SU-DHL-6 (cell line): ENCODE results near the gene MYPN.

Experiments
- H2AFZ ChIP-seq: fragments of 200-600 bp; sonication (generic); 2 replicates; pipeline ENCODE4 v1.6.1; 2014; ENCODE audit warnings: low read depth, mild to moderate bottlenecking, moderate library complexity, mixed read lengths, antibody characterized with exemption, low read length; ENCODE audit not compliant: severe bottlenecking
- H3F3A ChIP-seq: fragments of 200-600 bp; shearing (Covaris generic); 2 replicates; pipeline ENCODE4 v1.6.0; 2016; ENCODE audit warnings: antibody characterized with exemption, mild to moderate bottlenecking; ENCODE audit not compliant: insufficient read depth
- H3K27ac ChIP-seq: fragments of 200-600 bp; sonication (generic); 2 replicates; pipeline ENCODE4 v1.5.1; 2016; ENCODE audit warnings: low read depth, mild to moderate bottlenecking, low read length, moderate library complexity, mixed read lengths
- H3K27me3 ChIP-seq: fragments of 200-600 bp; sonication (generic), shearing (Covaris generic); 2 replicates; pipeline ENCODE4 v1.6.0; 2014; ENCODE audit warnings: mild to moderate bottlenecking, low read length
- H3K36me3 ChIP-seq: fragments of 200-600 bp; sonication (generic); 2 replicates; pipeline ENCODE4 v1.6.1; 2014; ENCODE audit warnings: mild to moderate bottlenecking, low read length, mixed read lengths
- H3K4me2 ChIP-seq: fragments of 300-600, 200-600 bp; shearing (Covaris generic), sonication (generic); 2 replicates; pipeline ENCODE4 v1.6.0; 2014; ENCODE audit warnings: low read length, low read depth, mild to moderate bottlenecking; ENCODE audit not compliant: poor library complexity, severe bottlenecking
- H3K4me3 ChIP-seq: fragments of 200-600 bp; sonication (generic); 2 replicates; pipeline ENCODE4 v1.5.1; 2014; ENCODE audit warnings: antibody characterized with exemption, low read length, mild to moderate bottlenecking, mixed read lengths; ENCODE audit not compliant: insufficient read depth, poor library complexity, severe bottlenecking
- H3K79me2 ChIP-seq: fragments of 200-600 bp; sonication (generic); 2 replicates; pipeline ENCODE4 v1.6.1; 2014; ENCODE audit warnings: mild to moderate bottlenecking, low read length, moderate library complexity; ENCODE audit not compliant: insufficient read depth
- H3K9ac ChIP-seq: fragments of 200-600 bp; sonication (generic); 2 replicates; pipeline ENCODE4 v1.7.0; 2014; ENCODE audit warnings: mild to moderate bottlenecking, low read length
- H3K9me2 ChIP-seq: fragments of 200-600 bp; sonication (generic); replicated peaks from 2 replicates; pipeline ENCODE4 v1.6.1; 2014; ENCODE audit warnings: low read length; ENCODE audit not compliant: insufficient read depth
- H3K9me3 ChIP-seq: fragments of 200-600 bp; sonication (generic); 2 replicates; pipeline ENCODE4 v1.6.1; 2014; ENCODE audit warnings: low read length, mixed read lengths; ENCODE audit not compliant: insufficient read depth
- H4K20me1 ChIP-seq: fragments of 200-600 bp; sonication (generic); 2 replicates; pipeline ENCODE4 v1.6.1; 2014; ENCODE audit warnings: low read depth, mild to moderate bottlenecking, antibody characterized with exemption, low read length, moderate library complexity, mixed read lengths
- CTCF ChIP-seq: fragments of 200-600 bp; sonication (generic); IDR thresholded peaks from one replicate; pipeline ENCODE4 v1.5.1; 2017; ENCODE audit warnings: antibody characterized with exemption, mild to moderate bottlenecking, low read length, moderate library complexity; ENCODE audit not compliant: insufficient read depth, poor library complexity, severe bottlenecking
- EZH2phosphoT487 ChIP-seq: fragments of 200-600 bp; sonication (generic), shearing (Covaris generic); conservative IDR thresholded peaks from 2 replicates; pipeline ENCODE4 v1.6.1; 2018; ENCODE audit warnings: mild to moderate bottlenecking, antibody characterized with exemption, low read length, moderate library complexity, mixed read lengths

The MYPN gene

GRCh38 chr10:68092512-68092911, 16.8 kb upstream of the MYPN start:
- no peak overlapping the region for H2AFZ ChIP-seq
- H3K27ac ChIP-seq = no peak overlapping the region
- no peak overlapping the region for H3K4me3 ChIP-seq

GRCh38 chr10:68095153-68095552, 14.1 kb upstream of the MYPN start:
- Histone ChIP-seq H2AFZ (no peak overlapping the region), H3K4me3 (no peak overlapping the region), H3K9ac (no peak overlapping the region), H3K9me3 (no peaks in the 10 kb centered on the region), H3F3A (no peaks in the 10 kb centered on the region), H3K79me2 (no peaks in the 10 kb centered on the region), H3K4me2 (no peak overlapping the region), H3K9me2 (no peaks in the 10 kb centered on the region), H3K27ac (no peak overlapping the region), H3K27me3 (no peaks in the 10 kb centered on the region), H4K20me1 (no peaks in the 10 kb centered on the region), H3K36me3 (no peaks in the 10 kb centered on the region)
- TF ChIP-seq EZH2phosphoT487 = no peak
- TF ChIP-seq CTCF = no peak

More at GRCh38 chr10:68092512-68092911, 16.8 kb upstream of the MYPN start:
- H3K9me3 ChIP-seq = no peaks in the 10 kb centered on the region
- H3K27me3 ChIP-seq = no peaks in the 10 kb centered on the region
- no peaks in the 10 kb centered on the region for H3K79me2 ChIP-seq
- H3K9me2 ChIP-seq = no peaks in the 10 kb centered on the region
- no peaks in the 10 kb centered on the region for H3F3A ChIP-seq
- no peaks in the 10 kb centered on the region for H4K20me1 ChIP-seq
- H3K9ac ChIP-seq = no peak overlapping the region
- H3K36me3 ChIP-seq = no peaks in the 10 kb centered on the region
- no peak overlapping the region for H3K4me2 ChIP-seq
- TF ChIP-seq CTCF = no peak
- TF ChIP-seq EZH2phosphoT487 = no peak

- Histone ChIP-seq H2AFZ (no peak overlapping the region), H3K9me2 (no peaks in the 10 kb centered on the region), H3K9ac (no peak overlapping the region), H3K9me3 (no peaks in the 10 kb centered on the region), H3K27me3 (no peaks in the 10 kb centered on the region), H3K36me3 (no peaks in the 10 kb centered on the region), H3K79me2 (no peaks in the 10 kb centered on the region), H3K4me3 (no peak overlapping the region), H3K4me2 (no peak overlapping the region), H3K27ac (no peak overlapping the region), H4K20me1 (no peaks in the 10 kb centered on the region), H3F3A (no peaks in the 10 kb centered on the region)
- TF ChIP-seq CTCF (no peak), EZH2phosphoT487 (no peak)
Observed at GRCh38 chr10:68096913-68097516, 12.3 kb upstream of the MYPN start.
